ENCODE results near the gene LUC7L2.
"Not testable (repeated sequence)": the region's sequence is repeated elsewhere in the genome, so short reads cannot be mapped to it uniquely, and the experiment has no call there.

LUC7L2 gene

GRCh38 chr7:139452958-139453672 lies 93.4 kb downstream of the LUC7L2 start:
- DNase-seq, result no peak

DNA sequence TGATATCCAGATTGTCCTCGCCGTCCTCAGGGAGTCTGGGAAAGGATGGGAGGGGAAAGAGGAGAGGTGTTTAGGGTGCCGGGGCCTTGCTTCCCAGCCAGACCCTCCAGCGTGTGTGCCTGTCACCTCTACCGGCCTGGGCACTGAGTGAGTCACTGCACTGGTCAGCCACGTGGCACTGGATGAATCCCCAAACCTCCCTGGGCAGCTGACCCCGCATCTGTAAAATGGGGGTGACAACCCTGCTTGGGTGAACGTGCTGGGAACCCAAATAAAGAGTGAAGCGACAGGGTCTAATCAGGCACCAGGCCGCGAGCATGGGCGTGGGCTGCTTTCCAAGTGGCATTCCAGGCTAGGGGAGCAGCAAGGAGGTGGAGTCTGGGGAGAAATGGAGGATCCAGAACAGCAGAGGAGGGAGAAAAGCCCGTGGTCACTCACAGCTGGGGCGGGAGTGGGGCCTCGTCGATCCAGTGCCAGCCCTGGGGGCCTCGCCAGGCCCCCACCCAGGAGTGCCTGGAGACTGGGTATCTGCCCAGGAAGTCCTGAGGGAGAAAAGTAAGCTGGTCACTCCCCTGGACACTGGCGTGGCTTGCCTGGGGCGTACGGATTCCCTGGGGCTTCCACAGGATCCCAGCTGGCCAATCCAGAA lies 94.1 kb downstream of the LUC7L2 start:
- no peak for DNase-seq

DNA sequence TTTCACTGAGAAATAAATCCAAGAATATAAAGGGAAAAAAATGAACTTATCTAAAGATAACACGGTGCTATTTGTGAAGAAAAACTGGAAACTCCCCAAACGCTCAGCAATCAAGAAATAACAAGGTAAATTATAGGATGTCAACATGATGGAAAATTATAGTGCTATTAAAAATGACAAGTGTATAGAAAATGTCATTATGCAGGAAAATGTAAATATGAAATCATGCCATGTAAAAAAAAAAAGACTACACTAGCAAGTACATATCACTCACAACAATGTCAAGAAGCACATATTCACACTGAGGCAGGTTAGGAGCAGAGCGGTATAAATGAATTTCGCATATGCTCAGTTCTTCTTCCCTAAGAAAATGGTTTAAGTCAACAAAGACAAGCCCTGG lies 96.1 kb downstream of the LUC7L2 start:
- DNase-seq, result no peak

GRCh38 chr7:139456511-139456910 lies 96.8 kb downstream of the LUC7L2 start:
- no peak for DNase-seq

DNA sequence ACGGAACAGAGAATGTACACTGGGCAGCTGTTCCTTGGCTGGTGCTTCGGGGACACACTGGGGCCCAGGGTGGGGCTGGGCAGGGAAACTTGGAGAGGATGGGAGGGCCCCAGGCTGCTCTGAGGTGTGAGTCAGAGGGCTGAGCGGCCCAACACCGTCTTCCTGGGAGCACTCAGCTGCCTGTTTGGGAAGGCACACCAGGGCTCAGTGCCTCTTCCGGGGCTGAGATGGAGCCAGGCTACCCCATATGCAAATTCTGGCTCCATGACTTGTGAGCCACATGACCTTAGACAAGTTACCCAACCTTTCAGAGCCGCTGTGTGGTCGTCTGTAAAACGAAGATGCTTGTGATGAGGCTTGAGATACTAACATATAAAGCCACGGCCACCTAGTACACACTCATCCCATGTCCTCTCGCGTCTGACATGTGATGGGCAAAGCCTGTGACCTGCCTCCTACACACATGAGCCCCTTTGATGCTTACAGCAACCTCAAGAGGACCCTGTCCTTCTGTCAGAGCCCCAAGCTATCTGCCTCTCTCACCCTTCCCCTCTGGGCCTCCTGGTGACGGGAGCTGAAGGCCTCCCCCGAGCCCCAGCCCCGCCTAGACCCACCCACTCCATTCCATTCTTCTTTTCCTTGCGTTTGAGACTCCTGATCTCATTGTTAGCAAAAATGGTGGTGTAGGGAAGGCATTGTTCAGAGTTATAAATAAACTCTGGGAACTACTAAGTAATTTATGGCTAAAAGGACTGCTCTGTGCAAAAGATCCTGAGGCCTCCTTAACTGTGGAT lies 97.7 kb downstream of the LUC7L2 start:
- no peak for DNase-seq

DNA sequence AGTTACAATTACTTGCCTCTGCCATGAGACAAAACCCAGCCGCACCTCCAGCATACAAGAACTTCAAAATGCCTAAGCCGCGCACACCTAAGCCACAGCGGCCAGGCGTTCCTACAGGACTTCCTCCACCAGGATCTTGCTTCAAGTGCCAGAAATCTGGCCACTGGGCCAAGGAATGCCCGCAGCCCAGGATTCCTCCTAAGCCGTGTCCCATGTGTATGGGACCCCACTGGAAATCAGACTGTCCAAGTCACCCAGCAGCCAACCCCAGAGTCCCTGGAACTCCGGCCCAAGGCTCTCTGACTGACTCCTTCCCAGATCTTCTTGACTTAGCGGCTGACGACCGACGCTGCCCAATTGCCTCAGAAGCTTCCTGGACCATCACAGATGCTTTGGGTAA lies 103.7 kb downstream of the LUC7L2 start:
- not testable (repeated sequence) for DNase-seq

DNA sequence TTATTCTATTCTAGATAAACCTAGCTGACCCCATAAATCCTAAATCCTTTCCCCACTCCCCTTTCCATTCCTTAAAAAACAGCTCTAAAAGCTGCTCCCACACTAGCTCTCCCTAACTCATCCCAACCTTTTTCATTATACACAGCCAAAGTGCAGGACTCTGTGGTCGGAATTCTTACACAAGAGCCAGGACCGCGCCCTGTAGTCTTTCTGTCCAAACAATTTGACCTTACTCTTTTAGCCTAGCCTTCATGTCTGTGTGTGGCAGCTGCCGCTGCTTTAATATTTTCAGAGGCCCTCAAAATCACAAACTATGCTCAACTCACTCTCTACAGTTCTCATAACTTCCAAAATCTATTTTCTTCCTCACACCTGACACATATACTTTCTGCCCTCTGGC lies 104.8 kb downstream of the LUC7L2 start:
- not testable (repeated sequence) for DNase-seq

DNA sequence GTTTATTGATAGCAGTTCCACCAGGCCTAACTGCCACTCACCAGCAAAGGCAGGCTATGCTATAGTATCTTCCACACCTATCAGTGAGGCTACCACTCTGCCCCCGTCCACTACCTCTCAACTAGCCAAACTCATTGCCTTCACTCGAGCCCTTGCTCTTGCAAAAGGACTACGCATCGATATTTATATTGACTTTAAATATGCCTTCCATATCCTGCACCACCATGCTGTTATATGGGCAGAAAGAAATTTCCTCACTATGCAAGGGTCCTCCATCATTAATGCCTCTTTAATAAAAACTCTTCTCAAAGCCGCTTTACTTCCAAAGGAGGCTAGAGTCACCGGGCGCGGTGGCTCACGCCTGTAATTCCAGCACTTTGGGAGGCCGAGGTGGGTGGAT lies 105.4 kb downstream of the LUC7L2 start:
- DNase-seq, result not testable (repeated sequence)

DNA sequence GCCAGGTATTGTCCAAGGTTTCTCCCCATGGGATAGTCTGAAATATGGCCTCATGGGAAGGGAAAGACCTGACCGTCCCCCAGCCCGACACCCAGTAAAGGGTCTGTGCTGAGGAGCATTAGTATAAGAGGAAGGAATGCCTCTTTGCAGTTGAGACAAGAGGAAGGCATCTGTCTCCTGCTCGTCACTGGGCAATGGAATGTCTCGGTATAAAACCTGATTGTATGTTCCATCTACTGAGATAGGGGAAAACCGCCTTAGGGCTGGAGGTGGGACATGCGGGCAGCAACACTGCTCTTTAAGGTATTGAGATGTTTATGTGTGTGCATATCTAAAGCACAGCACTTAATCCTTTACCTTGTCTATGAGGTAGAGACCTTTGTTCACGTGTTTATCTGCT lies 108.0 kb downstream of the LUC7L2 start:
- DNase-seq, result not testable (repeated sequence)

- not testable (repeated sequence) for DNase-seq
Measured at GRCh38 chr7:139468281-139468680, 108.6 kb downstream of the LUC7L2 start.

DNA sequence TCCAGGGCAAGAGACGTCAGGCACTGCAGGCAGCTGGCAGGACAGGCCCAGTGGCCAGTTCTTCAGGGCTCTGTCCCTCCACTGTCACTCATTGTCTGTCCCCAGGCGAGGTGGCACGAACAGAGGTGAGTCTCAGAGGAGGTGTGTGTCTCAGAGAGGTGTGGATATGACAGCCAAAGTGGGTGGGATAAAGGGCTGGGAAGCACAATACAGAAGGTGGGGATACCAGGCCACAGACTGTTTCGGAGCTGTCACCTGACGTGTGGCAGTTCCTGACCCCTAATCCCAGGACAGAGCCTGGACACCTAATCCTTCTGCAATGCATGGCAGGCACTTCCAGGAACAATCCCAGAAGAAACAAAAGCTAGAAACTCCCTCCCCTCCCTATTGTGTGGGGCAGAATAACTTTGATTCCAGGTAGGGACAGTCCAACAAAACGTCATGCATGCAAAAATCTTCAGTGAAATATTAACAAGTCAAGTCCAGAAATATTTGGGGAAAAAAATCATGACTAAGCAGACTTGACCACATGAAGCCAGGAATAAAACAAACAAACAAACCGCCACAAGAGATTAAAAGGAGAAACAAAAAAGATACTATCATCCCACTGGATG lies 112.2 kb downstream of the LUC7L2 start:
- DNase-seq, result no peak
